H9 (cell line): Measurements from ENCODE around the gene ACSL6. TPM values are rescaled to one million over a fixed set of nuclear protein-coding genes. Genes with fewer than 3 reads are reported as not detected.

Experiments used
- DNase-seq: peaks from one replicate; pipeline ENCODE4 v3.0.0-alpha.2; 2017
- H2AFZ ChIP-seq: one replicate; pipeline ENCODE4 v1.6.1; 2013; ENCODE audit warnings: mild to moderate bottlenecking, low read length, control low read depth, moderate library complexity
- H2AK5ac ChIP-seq: 2 replicates; pipeline ENCODE4 v1.6.1; 2013; ENCODE audit warnings: low read length, control low read depth, mixed read lengths; ENCODE audit not compliant: insufficient read length
- H2BK120ac ChIP-seq: one replicate; pipeline ENCODE4 v1.6.1; 2013; ENCODE audit warnings: low read depth, mild to moderate bottlenecking, low read length, control low read depth, inconsistent platforms; ENCODE audit not compliant: poor library complexity, severe bottlenecking
- H2BK12ac ChIP-seq: 2 replicates; pipeline ENCODE4 v1.6.1; 2013; ENCODE audit warnings: low read length, control low read depth, mixed read lengths, low read depth; ENCODE audit not compliant: insufficient read length
- H2BK15ac ChIP-seq: 2 replicates; pipeline ENCODE4 v1.6.1; 2013; ENCODE audit warnings: low read depth, low read length, control low read depth
- H2BK20ac ChIP-seq: one replicate; pipeline ENCODE4 v1.6.1; 2013; ENCODE audit warnings: low read depth, mild to moderate bottlenecking, low read length, control low read depth, inconsistent platforms; ENCODE audit not compliant: poor library complexity, severe bottlenecking
- H2BK5ac ChIP-seq: 2 replicates; pipeline ENCODE4 v1.6.1; 2013; ENCODE audit warnings: low read length, control low read depth, mixed read lengths; ENCODE audit not compliant: insufficient read length
- H3K14ac ChIP-seq: 2 replicates; pipeline ENCODE4 v1.6.1; 2013; ENCODE audit warnings: low read length, control low read depth; ENCODE audit not compliant: insufficient read depth
- H3K18ac ChIP-seq: 2 replicates; pipeline ENCODE4 v1.6.1; 2013; ENCODE audit warnings: low read depth, mild to moderate bottlenecking, mixed read lengths, low read length, control low read depth; ENCODE audit not compliant: insufficient read length
- H3K23ac ChIP-seq: 2 replicates; pipeline ENCODE4 v1.6.1; 2013; ENCODE audit warnings: low read length, control low read depth, mixed read lengths, low read depth; ENCODE audit not compliant: insufficient read length
- H3K23me2 ChIP-seq: 2 replicates; pipeline ENCODE4 v1.6.1; 2013; ENCODE audit warnings: low read depth, mild to moderate bottlenecking, mixed read lengths, low read length, control low read depth; ENCODE audit not compliant: insufficient read length, poor library complexity, severe bottlenecking
- H3K27ac ChIP-seq: 2 replicates; pipeline ENCODE4 v1.5.1; 2013; ENCODE audit warnings: low read length, control low read depth, mixed read lengths, low read depth; ENCODE audit not compliant: insufficient read length
- H3K27me3 ChIP-seq: 2 replicates; pipeline ENCODE4 v1.6.1; 2013; ENCODE audit warnings: low read length, control low read depth, inconsistent platforms; ENCODE audit not compliant: insufficient read depth
- H3K4ac ChIP-seq: 2 replicates; pipeline ENCODE4 v1.6.1; 2013; ENCODE audit warnings: low read depth, mild to moderate bottlenecking, control low read depth, inconsistent platforms, low read length, moderate library complexity
- H3K4me1 ChIP-seq: 2 replicates; pipeline ENCODE4 v1.6.1; 2013; ENCODE audit warnings: low read length, control low read depth, inconsistent platforms; ENCODE audit not compliant: insufficient read depth
- H3K4me2 ChIP-seq: 2 replicates; pipeline ENCODE4 v1.6.1; 2013; ENCODE audit warnings: low read length, control low read depth, mixed read lengths; ENCODE audit not compliant: insufficient read length, insufficient read depth
- H3K56ac ChIP-seq: 2 replicates; pipeline ENCODE4 v1.6.1; 2013; ENCODE audit warnings: low read depth, mild to moderate bottlenecking, mixed read lengths, low read length, control low read depth; ENCODE audit not compliant: insufficient read length
- H3K79me1 ChIP-seq: 2 replicates; pipeline ENCODE4 v1.6.1; 2013; ENCODE audit warnings: low read depth, mild to moderate bottlenecking, moderate library complexity, low read length, control low read depth, inconsistent platforms; ENCODE audit not compliant: insufficient read depth, poor library complexity, severe bottlenecking
- H3K79me2 ChIP-seq: 2 replicates; pipeline ENCODE4 v1.6.1; 2013; ENCODE audit warnings: low read length, control low read depth, inconsistent platforms; ENCODE audit not compliant: insufficient read depth
- H3K9ac ChIP-seq: 2 replicates; pipeline ENCODE4 v1.6.1; 2013; ENCODE audit warnings: low read length, control low read depth, mixed read lengths; ENCODE audit not compliant: insufficient read length; ENCODE audit errors: extremely low read depth
- H3K9me3 ChIP-seq: one replicate; pipeline ENCODE4 v1.6.1; 2013; ENCODE audit warnings: low read depth, low read length, inconsistent platforms; ENCODE audit not compliant: control insufficient read depth
- H3T11ph ChIP-seq: one replicate; pipeline ENCODE4 v1.6.1; 2013; ENCODE audit warnings: mild to moderate bottlenecking, low read length, control low read depth, inconsistent platforms
- H4K20me1 ChIP-seq: one replicate; pipeline ENCODE4 v1.6.1; 2013; ENCODE audit not compliant: control insufficient read depth, insufficient read length, insufficient read depth
- H4K5ac ChIP-seq: 2 replicates; pipeline ENCODE4 v1.6.1; 2013; ENCODE audit warnings: low read depth, mild to moderate bottlenecking, mixed read lengths, low read length, control low read depth; ENCODE audit not compliant: insufficient read length
- H4K8ac ChIP-seq: replicated peaks from 2 replicates; pipeline ENCODE4 v1.6.1; 2013; ENCODE audit warnings: low read length, control low read depth, mixed read lengths, low read depth; ENCODE audit not compliant: insufficient read length
- H4K91ac ChIP-seq: 2 replicates; pipeline ENCODE4 v1.6.1; 2013; ENCODE audit warnings: low read depth, mild to moderate bottlenecking, moderate library complexity, mixed read lengths, low read length, control low read depth; ENCODE audit not compliant: insufficient read length
- H3K27ac Mint-ChIP-seq, 3 experiments: 2 replicates in 2 of 3; 3 replicates in 1 of 3; pipeline ENCODE4 v1.8.0; 2020 to 2021; ENCODE audit warnings: mixed read lengths in 3 of 3, mild to moderate bottlenecking in 1 of 3, moderate library complexity in 1 of 3
- H3K27me3 Mint-ChIP-seq: 2 replicates; pipeline ENCODE4 v1.8.0; 2021; ENCODE audit warnings: low read depth, mild to moderate bottlenecking, moderate library complexity, mixed read lengths
- H3K36me3 Mint-ChIP-seq, 3 experiments: 2 replicates in 2 of 3; 3 replicates in 1 of 3; pipeline ENCODE4 v1.8.0; 2020 to 2021; ENCODE audit warnings: low read depth in 3 of 3, mixed read lengths in 3 of 3; ENCODE audit not compliant: insufficient read depth in 1 of 3
- H3K4me1 Mint-ChIP-seq, 2 experiments: 2 replicates each; pipeline ENCODE4 v1.8.0; 2020; ENCODE audit warnings: mixed read lengths in 2 of 2
- H3K4me3 Mint-ChIP-seq, 2 experiments: 2 replicates in 1 of 2; 3 replicates in 1 of 2; pipeline ENCODE4 v1.8.0; 2020 to 2021; ENCODE audit warnings: mild to moderate bottlenecking in 2 of 2, mixed read lengths in 2 of 2, moderate library complexity in 1 of 2
- H3K9me3 Mint-ChIP-seq, 2 experiments: 2 replicates in 1 of 2; 3 replicates in 1 of 2; pipeline ENCODE4 v1.8.0; 2020; ENCODE audit warnings: mild to moderate bottlenecking in 2 of 2, mixed read lengths in 2 of 2, moderate library complexity in 1 of 2
- CTCF ChIP-seq: fragments of 200-600 bp; sonication (generic); conservative IDR thresholded peaks from 3 replicates; pipeline ENCODE4 v1.8.0; 2021; ENCODE audit warnings: antibody characterized with exemption, mild to moderate bottlenecking
- WGBS: extraction: QIAGEN DNeasy Blood & Tissue Kit; methylation state at CpG from one replicate; pipeline ENCODE4 v1.1.7; 2013; ENCODE audit warnings: missing lambda C conversion rate, low lambda C conversion rate, mixed read lengths; ENCODE audit not compliant: insufficient read length; ENCODE audit errors: extremely low coverage; 5-methylcytosine and 5-hydroxymethylcytosine counted together
- total RNA-seq: library from RNA; stranded (reverse); gene quantifications from 2 replicates; pipeline ENCODE4 v1.2.1, GENCODE V29; 2021

The ACSL6 gene
- total RNA-seq, 1 experiment from 2014 or later: 1.6 TPM

- H2AK5ac ChIP-seq: no peak overlapping the region
- no peak overlapping the region for H4K5ac ChIP-seq
- no peaks in the 10 kb centered on the region for H3K79me1 ChIP-seq
- H3K27me3 Mint-ChIP-seq: peaks cover 3% of the 10 kb centered on the region
- no CpG with 5 or more reads among the region's 10 CpGs for WGBS
- no peak overlapping the region for H3K4me2 ChIP-seq
- H3K23me2 ChIP-seq: no peaks in the 10 kb centered on the region
- H2BK12ac ChIP-seq: no peak overlapping the region
- H3K56ac ChIP-seq: no peak overlapping the region
- peak overlapping the region; percentile 52; the same call in 1 of the 2 replicates for H3K14ac ChIP-seq
- peak; percentile 8 for DNase-seq
- H3K79me2 ChIP-seq: no peaks in the 10 kb centered on the region
- no peaks in the 10 kb centered on the region for H3K27me3 ChIP-seq
- TF ChIP-seq CTCF: no peak
- H3K4ac ChIP-seq: no peak overlapping the region
- no peak overlapping the region for H2BK20ac ChIP-seq
- no peak overlapping the region for H3K18ac ChIP-seq
- no peak overlapping the region for H2BK5ac ChIP-seq
- H3K9me3 ChIP-seq: no peaks in the 10 kb centered on the region
- peak overlapping the region in 1 of 3 experiments; percentile 79; a peak in 3 of 7 replicates for H3K27ac Mint-ChIP-seq
- no peak overlapping the region for H2BK15ac ChIP-seq
- no peak overlapping the region for H3T11ph ChIP-seq
- H3K9me3 Mint-ChIP-seq: no peaks in the 10 kb centered on the region
- H3K27ac ChIP-seq: no peak overlapping the region
- H4K91ac ChIP-seq: no peak overlapping the region
- H2BK120ac ChIP-seq: no peak overlapping the region
- H3K23ac ChIP-seq: no peak overlapping the region
- H3K36me3 Mint-ChIP-seq: no peaks in the 10 kb centered on the region
- H4K20me1 ChIP-seq: no peaks in the 10 kb centered on the region
- H4K8ac ChIP-seq: no peak overlapping the region
- no peak overlapping the region for H2AFZ ChIP-seq
- H3K4me1 ChIP-seq: no peaks in the 10 kb centered on the region
- no peak overlapping the region for H3K9ac ChIP-seq
- 0 out of 4 replicates have a peak, but pooled peaks cover 0 to 3% of the 10 kb centered on the region in 2 experiments for H3K4me1 Mint-ChIP-seq
- no peak overlapping the region for H3K4me3 Mint-ChIP-seq
Observed at GRCh38 chr5:132052520-132052919, 41.1 kb upstream of the ACSL6 start.
